NCI-H2227 (cell line): Measurements from ENCODE around the gene CSK.
"Not testable (repeated sequence)": the region's sequence is repeated elsewhere in the genome, so short reads cannot be mapped to it uniquely, and the experiment has no call there.

ENCODE experiments used
- DNase-seq: peaks from one replicate; lab custom pipeline; 2025; ENCODE audit not compliant: unreplicated experiment; lab: John Stamatoyannopoulos, UW

The CSK gene

DNA sequence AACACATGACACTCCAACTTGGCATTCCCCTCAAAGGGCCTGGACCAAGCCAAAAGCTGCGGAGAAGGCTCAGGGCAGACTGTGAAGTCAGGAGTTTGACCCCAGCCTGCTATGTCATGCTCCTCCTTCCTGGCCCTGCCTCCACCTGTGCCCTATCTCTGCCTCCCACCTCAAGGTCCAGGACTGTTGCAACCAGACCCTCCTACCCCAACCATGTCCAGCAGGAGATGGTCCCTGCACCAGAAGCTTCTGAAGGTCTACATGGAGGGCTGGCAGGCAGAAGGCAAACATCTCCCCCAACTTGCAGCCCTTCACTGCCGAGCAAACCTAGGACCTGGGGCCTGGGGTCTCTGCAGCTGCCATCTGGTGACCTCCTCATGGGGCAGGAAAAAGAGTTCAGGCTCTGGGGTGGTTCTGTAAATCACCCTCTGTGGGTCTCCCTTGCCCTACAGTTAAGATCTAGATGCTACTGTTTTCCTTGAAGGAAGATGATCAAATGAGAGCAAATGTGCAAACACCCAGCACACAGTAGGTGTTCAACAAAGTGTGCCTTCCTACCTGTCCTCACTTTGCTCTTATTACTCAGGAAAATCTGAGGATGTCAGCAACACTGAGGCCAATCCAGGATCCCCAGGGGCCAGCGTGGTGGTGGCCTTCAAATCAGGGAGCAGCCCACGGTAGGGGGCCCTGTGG is 11.5 kb upstream of the CSK start:
- no peak for DNase-seq

DNA sequence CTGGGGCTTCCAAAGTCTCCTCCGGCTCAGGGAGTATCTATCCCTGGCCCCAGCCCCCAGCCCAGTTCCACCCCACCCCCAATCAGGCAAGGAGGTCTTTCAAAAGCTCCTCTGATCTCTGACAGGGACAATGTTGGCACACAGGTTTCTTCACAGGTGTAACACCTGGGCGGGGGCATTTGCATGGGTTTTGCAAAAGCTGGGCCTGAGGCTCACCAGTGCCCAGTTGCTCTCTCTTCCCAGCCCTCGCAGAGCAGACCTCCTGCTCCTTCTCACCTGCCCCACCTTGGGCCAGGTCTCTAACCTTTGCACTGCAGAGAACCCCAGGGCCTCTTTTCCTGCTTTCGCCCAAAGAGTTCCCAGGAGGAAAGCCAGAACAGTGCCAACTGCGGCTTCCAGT is 8.6 kb upstream of the CSK start:
- DNase-seq = no peak

DNA sequence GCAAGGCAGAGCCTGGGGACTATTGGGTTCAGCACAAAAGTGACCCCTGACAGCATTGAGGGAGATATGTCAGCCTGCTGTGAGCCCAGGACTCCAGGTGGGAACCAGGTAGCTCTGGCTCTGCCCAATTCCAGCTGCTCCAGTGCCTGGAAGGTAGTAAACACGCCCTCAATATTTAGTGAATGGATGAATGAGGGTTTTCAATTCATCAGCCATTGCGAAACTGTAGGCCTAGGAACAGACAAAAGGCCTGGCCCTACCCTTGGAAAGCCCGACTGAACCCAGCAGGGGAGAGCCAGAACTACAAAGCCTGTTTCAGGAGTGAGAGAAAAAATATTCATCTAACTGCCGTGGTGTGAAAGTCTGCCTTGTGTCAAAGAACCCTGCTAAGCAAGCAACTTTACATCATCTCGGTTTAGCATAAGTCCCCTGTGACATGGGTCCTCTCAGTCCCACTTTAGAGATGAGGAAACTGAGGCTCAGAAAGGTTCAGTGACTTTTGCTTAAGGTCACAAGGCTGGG is 8.1 kb upstream of the CSK start:
- DNase-seq = no peak

DNA sequence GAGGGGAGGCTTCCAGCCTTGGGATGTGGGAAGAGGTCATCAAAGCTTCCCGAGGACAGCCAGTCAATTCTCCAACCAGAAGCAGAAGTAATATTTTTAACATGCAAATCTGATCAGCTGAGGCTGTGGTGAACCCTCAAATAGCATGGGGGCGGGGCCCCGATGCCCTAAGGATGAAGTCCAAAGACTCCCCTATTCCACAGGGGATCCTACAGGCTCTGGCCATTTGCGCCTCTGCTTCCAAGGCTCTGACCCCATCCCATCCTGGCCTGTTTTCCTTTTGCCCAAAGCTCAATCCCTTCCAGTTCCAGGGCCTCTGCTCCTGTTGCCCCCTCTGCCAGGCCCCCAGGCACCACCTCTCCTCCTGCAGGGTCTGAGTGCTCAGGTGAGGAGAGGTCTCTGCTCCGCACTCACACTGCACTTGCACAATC is 6.7 kb upstream of the CSK start:
- no peak for DNase-seq

DNA sequence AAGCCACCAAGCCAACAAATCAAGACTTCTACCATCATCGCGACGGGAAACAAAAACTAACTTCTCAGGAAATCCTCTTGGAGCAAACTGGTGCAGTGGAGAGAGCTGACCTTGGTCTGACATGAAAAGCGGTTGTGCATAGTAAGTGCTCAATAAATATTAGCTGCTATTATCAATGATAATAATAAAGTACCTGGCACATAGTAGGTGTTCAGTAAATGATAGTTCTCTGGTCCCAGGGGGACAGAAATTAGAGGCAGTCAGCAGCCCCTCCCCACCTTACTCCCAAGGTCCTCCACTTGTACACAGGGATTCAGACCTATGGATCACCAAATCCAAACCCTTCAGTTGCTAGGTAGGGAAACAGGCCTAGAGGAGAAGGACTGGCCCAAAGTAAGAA is 6.0 kb upstream of the CSK start:
- DNase-seq = no peak

DNA sequence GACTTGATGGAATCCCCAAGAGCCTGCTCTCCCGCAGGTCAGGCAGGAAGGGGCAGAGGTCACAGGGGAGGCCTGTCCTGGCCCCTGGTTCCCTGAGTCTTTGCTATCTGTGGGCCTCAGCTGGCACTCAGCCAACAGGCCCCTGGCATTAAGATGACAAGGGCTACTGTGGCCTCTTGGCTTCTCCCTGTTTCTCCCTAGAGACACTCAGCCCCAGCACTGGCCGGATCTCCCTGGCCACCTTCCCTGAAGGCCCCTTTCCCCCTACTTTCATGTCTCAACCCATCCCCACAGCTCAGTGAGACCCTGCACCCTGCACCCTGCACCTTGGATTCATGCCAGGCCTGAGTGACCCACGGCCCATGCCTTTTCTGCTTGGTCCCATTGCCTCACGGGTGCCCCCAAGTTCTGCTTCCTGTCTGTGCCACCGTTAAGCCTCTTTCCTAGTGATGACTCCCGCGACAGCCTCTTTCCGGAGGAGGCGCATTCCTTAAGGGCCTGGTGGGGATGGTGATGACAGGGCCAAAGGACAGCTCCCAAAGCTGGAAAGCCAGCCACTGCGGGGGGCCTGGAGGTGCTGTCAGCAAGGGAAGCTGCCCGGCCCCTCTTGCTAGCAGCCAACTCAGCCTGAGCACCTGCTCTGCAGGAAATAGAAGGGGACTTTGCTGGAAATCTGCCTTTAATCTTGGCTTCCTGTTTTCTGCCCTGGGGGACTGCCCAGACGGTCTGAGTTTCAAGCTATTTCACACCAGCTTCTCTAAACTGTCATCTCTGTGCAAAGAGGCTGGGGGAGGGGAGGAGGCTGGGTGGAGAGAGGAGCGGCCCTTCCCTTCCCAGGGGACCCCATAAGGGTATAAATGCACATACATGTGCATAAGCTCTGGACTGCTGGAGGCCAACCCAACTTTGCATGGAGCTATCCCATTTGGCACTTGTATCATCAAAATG is 4.8 kb upstream of the CSK start:
- no peak for DNase-seq

DNA sequence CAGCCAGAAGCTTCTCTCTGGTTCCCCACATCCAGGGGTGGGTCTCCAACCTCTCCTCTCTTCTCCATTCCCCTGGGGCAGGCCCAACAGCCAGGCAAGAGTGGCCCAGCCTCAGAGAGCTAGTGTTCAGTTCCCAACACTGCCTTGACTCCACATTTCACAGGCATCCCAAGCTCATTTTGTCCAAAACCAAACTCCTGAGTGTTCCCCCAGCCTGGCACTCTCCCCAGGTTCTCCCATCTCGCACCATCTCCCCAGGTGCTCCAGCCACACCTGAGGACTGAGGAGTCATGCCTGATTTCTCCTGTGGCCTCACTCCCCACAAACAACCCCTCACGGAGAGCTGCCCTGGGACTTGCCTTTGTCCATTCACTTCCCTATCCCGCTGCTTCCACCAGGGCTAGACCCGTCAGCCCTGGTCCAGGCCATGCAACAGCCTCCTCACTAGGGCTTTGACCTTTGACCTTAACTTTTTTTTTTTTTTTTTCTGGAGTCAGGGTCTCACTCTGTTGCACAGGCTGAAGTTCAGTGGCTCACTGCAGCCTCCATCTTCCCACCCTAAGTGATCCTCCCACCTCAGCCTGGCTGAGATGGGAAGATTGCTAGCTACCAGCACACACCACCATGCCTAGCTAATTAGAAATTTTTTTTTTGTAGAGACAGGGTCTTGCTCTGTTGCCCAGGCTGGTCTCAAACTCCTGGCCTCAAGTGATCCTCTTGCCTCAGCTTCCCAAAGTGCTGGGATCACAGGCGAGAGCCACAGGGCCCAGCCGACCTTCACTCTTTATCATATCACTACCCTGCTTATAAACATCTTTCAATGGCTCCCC is 3.9 kb upstream of the CSK start:
- DNase-seq = no peak

DNA sequence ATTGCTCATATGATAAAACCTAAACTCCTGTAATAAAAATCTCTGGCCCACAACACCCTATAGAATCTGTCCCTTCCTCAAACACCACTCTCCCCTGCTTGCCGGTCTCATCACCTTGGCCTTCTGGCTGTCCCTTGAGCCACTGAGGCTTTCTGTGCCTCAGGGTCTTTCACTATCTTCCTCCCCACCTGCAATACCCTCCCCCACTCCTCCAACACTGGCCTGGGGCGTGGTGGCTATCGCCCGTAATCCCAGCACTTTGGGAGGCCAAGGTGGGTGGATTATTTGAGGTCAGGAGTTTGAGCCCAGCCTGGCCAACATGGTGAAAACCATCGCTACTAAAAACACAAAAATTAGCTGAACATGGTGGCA is 3.3 kb upstream of the CSK start:
- DNase-seq = no peak

DNA sequence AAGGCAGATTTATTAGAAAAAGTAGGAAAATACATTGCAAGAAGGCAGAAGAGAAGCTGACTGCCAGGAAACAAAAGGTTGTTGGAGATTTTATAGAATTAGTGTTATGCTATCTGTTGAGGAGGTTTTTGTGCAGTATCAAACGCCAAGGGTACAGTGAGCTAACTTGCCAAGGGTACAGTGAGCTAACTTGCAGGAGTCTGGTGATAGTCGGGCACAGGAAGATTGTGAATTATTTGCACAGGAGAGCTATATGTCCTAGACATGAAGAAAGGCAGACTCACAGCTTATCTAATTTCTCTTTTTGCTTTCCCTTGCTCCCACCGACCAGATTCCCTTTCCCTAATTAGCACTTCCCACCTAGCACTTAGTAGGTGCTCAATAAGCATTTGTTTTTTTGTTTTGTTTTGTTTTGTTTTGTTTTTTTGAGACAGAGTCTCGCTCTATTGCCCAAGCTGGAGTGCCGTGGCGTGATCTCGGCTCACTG is 2.7 kb upstream of the CSK start:
- no peak for DNase-seq

GRCh38 chr15:74780523-74781430 is 1.1 kb upstream of the CSK start:
- no peak for DNase-seq

DNA sequence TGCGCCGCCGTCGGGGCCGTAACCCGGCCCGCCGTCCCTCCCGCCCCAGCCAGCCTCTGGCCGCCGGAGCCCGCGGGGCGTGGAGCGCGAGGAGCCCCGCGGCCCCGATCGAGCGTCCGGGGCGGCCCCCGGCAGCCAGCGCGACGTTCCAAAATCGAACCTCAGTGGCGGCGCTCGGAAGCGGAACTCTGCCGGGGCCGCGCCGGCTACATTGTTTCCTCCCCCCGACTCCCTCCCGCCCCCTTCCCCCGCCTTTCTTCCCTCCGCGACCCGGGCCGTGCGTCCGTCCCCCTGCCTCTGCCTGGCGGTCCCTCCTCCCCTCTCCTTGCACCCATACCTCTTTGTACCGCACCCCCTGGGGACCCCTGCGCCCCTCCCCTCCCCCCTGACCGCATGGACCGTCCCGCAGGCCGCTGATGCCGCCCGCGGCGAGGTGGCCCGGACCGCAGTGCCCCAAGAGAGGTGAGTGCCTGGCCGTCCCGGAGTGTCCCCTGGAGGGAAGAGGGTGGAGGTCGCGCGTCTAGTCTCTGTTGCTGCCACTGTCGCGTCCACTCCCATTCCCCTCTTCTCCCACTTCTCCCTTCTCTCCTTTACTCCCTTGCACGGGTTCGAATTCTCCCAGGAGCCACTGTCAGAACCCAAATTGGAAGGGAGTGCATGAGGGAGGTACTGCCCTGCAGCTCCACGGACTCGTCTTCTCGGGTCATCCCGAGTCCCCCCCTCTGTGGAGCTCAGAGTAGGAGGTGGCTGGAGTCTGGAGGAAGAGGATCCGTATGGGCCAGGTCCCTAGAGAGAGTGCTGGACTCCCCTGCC is 585 bp downstream of the CSK start:
- peak; percentile 31 for DNase-seq

DNA sequence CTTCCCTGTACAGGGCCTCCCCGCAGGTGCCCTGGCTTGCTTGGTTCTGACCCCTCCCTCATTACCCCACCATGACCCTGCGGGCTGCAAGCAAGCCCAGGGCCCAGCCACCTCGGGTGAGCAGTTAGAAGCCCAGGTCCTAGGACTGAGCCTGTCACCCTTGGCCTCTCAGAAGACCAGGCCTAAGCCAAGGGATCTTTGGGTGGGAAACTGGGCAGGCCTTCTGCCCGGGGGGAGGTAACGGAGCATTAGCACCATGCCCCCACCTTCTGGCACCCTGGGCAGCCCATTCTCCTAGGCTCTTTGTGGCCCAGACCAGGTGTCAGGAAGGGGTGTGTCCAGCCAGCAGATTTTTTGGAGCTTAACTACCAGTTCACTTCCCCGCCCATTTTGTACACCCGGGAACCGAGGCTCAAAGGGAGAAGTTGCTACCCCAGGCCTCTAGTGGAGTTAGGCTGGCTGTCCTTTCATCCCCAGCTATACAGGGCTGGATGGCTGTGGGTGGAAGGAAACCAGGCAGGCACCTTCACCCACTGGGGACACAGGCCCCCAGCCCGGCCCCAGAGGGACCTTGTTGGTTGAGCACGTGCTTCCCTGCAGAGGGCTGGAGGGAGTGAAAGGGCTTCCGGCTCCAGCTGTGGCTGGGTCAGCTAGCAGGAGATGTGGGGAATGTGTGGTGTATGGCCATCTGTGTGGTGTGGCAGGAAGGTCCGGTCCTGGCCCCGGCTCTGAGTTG is 1.4 kb downstream of the CSK start:
- DNase-seq = no peak

DNA sequence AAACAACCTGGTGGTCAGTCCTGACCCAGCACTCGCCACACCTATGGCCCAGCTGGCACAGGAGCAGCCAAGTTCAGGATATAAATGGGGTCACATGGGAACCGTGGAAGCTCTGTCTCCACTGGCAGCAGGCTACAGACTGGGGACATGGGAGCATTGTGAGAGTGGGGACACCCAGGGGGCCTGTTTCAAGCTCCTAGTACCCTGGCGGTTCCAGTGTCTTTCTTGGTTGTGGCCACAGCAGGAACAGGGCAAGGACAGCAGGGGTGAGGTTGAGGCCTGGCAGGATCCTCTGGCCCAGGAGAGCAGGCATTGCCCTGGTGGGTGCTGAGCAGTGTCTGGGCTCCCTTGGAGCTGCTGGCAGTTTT is 1.9 kb downstream of the CSK start:
- no peak for DNase-seq

GRCh38 chr15:74784426-74785193 is 2.7 kb downstream of the CSK start:
- no peak for DNase-seq

GRCh38 chr15:74785194-74786032 is 3.5 kb downstream of the CSK start:
- no peak for DNase-seq

GRCh38 chr15:74786081-74786480 is 4.2 kb downstream of the CSK start:
- not testable (repeated sequence) for DNase-seq

GRCh38 chr15:74786551-74787165 is 4.8 kb downstream of the CSK start:
- no peak for DNase-seq
